Endothelial cell (in vitro differentiated cells): ENCODE data around the gene RASGEF1C. TPM values are rescaled to one million over a fixed set of nuclear protein-coding genes. Genes with fewer than 3 reads are reported as not detected.

Experiments
- total RNA-seq: library from RNA; stranded (reverse); fragmentation: NEBNext Ultra II Directional; extraction: Animal tissue kit (Norgen Biotek cat#: 25700); gene quantifications from one replicate; pipeline ENCODE4 v1.2.1, GENCODE V29; 2021; ENCODE audit not compliant: unreplicated experiment

Gene RASGEF1C
- total RNA-seq, 1 donor from 2014 or later, result 0.64 TPM

Other genes with a start within 250 kb of the RASGEF1C start
- gene RNF130, start 137.5 kb downstream of the RASGEF1C start, total RNA-seq, result 67.3 TPM
- gene MAPK9, start 82.9 kb upstream of the RASGEF1C start, total RNA-seq, result 51.5 TPM
- gene GFPT2, start 144.1 kb upstream of the RASGEF1C start, total RNA-seq, result 10.1 TPM